NCI-H128 (cell line): ENCODE measurements around the gene UGT1A10.
"Not testable (repeated sequence)": the region's sequence is repeated elsewhere in the genome, so short reads cannot be mapped to it uniquely, and the experiment has no call there.

Source experiments
- DNase-seq: peaks from one replicate; lab custom pipeline; 2025; ENCODE audit not compliant: unreplicated experiment; lab: John Stamatoyannopoulos, UW

UGT1A10 gene

GRCh38 chr2:233736868-233737653, 100.8 kb downstream of the UGT1A10 start:
- not testable (repeated sequence) for DNase-seq

- DNase-seq = no peak
Measured at GRCh38 chr2:233740870-233741269, 104.6 kb downstream of the UGT1A10 start.

GRCh38 chr2:233743464-233744259, 107.4 kb downstream of the UGT1A10 start:
- DNase-seq = no peak

- DNase-seq = no peak
Measured at GRCh38 chr2:233745073-233745755, 109.0 kb downstream of the UGT1A10 start.

GRCh38 chr2:233745838-233746237, 109.6 kb downstream of the UGT1A10 start:
- not testable (repeated sequence) for DNase-seq

GRCh38 chr2:233746475-233747282, 110.4 kb downstream of the UGT1A10 start:
- DNase-seq = no peak

GRCh38 chr2:233747283-233747544, 111.0 kb downstream of the UGT1A10 start:
- no peak for DNase-seq

- not testable (repeated sequence) for DNase-seq
Measured at GRCh38 chr2:233750689-233751088, 114.4 kb downstream of the UGT1A10 start.

GRCh38 chr2:233751212-233752009, 115.2 kb downstream of the UGT1A10 start:
- not testable (repeated sequence) for DNase-seq

GRCh38 chr2:233754872-233755611, 118.8 kb downstream of the UGT1A10 start:
- no peak for DNase-seq

- DNase-seq = no peak
Measured at GRCh38 chr2:233756429-233757081, 120.3 kb downstream of the UGT1A10 start.

- DNase-seq = no peak
Measured at GRCh38 chr2:233758141-233758540, 121.9 kb downstream of the UGT1A10 start.

- DNase-seq = no peak
Measured at GRCh38 chr2:233758849-233759248, 122.6 kb downstream of the UGT1A10 start.

- no peak for DNase-seq
Measured at GRCh38 chr2:233760043-233760442, 123.8 kb downstream of the UGT1A10 start, which contains the start of gene UGT1A1. UGT1A1 (plus strand) TSS chr2:233760270; CDS start chr2:233760288, 18 bp downstream.

- no peak for DNase-seq
Measured at GRCh38 chr2:233761040-233761769, 125.0 kb downstream of the UGT1A10 start.

- no peak for DNase-seq
Measured at GRCh38 chr2:233764264-233764663, 128.0 kb downstream of the UGT1A10 start.

GRCh38 chr2:233764761-233765160, 128.5 kb downstream of the UGT1A10 start:
- no peak for DNase-seq

GRCh38 chr2:233766416-233766815, 130.2 kb downstream of the UGT1A10 start:
- no peak for DNase-seq
